ENCODE data around the gene BRINP3.

Gene BRINP3

DNA sequence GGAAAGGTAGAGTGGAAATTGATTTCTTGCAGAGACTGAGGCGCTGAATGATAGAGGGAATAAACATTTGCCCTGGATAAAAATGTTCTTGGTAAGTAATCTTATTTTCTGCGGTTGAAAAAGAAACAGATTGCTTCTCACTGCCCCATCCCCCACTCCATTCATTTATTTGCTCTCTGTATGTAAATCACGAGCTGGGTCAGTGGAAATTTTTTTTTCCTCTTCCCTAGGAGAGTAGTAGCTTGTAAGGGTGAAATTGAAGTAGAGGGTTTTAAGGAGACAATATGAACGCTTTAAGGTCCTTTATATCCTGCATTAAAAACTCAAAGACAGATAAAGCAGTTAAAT, 1.4 kb upstream of the BRINP3 start:
- Histone ChIP-seq H3K4me3 (ENCODE audit: low read depth, low read length, poor library complexity, severe bottlenecking) (no peak overlapping the region), H3K27ac (ENCODE audit: low read depth, low read length, poor library complexity, severe bottlenecking) (no peak overlapping the region), H3K4me1 (ENCODE audit: insufficient read depth, low read length, severe bottlenecking) (no peaks in the 10 kb centered on the region), H3K36me3 (ENCODE audit: insufficient read depth, low read length) (no peaks in the 10 kb centered on the region), H4K20me1 (ENCODE audit: insufficient read depth, low read length) (no peaks in the 10 kb centered on the region), H3K9ac (ENCODE audit: low read length) (no peak overlapping the region), H3K9me3 (ENCODE audit: low read length) (no peaks in the 10 kb centered on the region), H2AFZ (ENCODE audit: low read length) (no peak overlapping the region), H3K79me2 (ENCODE audit: insufficient read depth, low read length) (no peaks in the 10 kb centered on the region), H3K27me3 (ENCODE audit: insufficient read depth, low read length) (no peaks in the 10 kb centered on the region), H3K9me2 (ENCODE audit: low read depth, low read length) (no peaks in the 10 kb centered on the region), H3F3A (ENCODE audit: insufficient read depth, low read length) (no peaks in the 10 kb centered on the region), H3K4me2 (ENCODE audit: low read length) (no peak overlapping the region)
- TF ChIP-seq EZH2 (IDR thresholded peaks at IDR 0.05; ENCODE audit: borderline replicate concordance, low read length): no peak
- no peak for TF ChIP-seq CTCF (IDR thresholded peaks at IDR 0.05; ENCODE audit: low read length)

DNA sequence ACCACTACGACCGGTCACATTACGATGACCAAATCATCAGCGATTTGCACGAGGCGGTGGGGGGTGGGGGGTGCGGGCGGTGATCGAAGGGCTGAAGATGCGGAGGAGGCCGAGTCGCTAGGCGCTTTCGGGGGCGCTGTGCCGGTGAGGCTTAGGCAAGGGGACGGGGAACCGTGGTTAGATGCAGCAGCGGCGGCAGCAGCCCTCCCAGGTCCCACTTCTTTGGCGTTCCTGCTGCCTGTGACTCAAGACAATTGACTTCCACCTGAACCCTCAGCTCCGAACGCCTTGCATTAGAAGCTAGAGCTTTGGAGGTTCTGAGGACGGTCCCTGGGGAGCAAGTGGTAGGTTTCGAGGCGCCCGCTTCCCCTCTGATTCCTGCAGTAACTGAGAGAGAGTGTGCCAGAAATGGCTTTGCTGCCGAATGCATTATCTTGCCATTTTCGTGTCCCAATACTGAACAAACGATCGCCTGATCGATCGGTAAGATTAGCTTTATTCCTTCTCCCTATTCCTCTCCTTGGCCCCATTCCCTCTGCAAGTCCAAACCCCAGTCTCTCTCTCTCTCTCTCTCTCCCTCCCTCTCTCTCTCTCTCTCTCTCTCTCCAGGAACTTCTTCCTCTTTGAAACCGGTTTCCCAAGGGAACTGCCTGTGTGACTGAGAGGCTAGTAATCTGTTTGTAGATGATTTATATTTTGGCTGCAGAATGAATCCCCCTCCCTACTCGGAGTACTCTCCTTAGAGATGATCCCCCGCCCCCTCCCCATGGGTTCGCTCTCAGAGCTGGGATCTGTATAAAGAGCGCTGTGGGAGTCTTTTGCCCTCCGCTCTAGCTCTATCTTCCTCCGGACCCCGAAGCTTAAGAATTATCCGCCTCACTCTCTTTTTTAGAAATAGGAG, 735 bp upstream of the BRINP3 start:
- no peak overlapping the region for H3K4me2 ChIP-seq (ENCODE audit: low read length)
- TF ChIP-seq CTCF (IDR thresholded peaks at IDR 0.05; ENCODE audit: low read length): no peak
- TF ChIP-seq EZH2 (IDR thresholded peaks at IDR 0.05; ENCODE audit: borderline replicate concordance, low read length): no peak
- no peak overlapping the region for H3K4me3 ChIP-seq (ENCODE audit: low read depth, low read length, poor library complexity, severe bottlenecking)
- H3K4me1 ChIP-seq (ENCODE audit: insufficient read depth, low read length, severe bottlenecking): no peaks in the 10 kb centered on the region
- no peaks in the 10 kb centered on the region for H3F3A ChIP-seq (ENCODE audit: insufficient read depth, low read length)
- no peaks in the 10 kb centered on the region for H4K20me1 ChIP-seq (ENCODE audit: insufficient read depth, low read length)
- no peaks in the 10 kb centered on the region for H3K27me3 ChIP-seq (ENCODE audit: insufficient read depth, low read length)
- H3K9me3 ChIP-seq (ENCODE audit: low read length): no peaks in the 10 kb centered on the region
- H3K36me3 ChIP-seq (ENCODE audit: insufficient read depth, low read length): no peaks in the 10 kb centered on the region
- H2AFZ ChIP-seq (ENCODE audit: low read length): no peak overlapping the region
- no peaks in the 10 kb centered on the region for H3K79me2 ChIP-seq (ENCODE audit: insufficient read depth, low read length)
- H3K9ac ChIP-seq (ENCODE audit: low read length): no peak overlapping the region
- H3K9me2 ChIP-seq (ENCODE audit: low read depth, low read length): no peaks in the 10 kb centered on the region
- no peak overlapping the region for H3K27ac ChIP-seq (ENCODE audit: low read depth, low read length, poor library complexity, severe bottlenecking)

GRCh38 chr1:190476806-190477205, 858 bp downstream of the BRINP3 start:
- no peaks in the 10 kb centered on the region for H3K79me2 ChIP-seq (ENCODE audit: insufficient read depth, low read length)
- no peaks in the 10 kb centered on the region for H3K36me3 ChIP-seq (ENCODE audit: insufficient read depth, low read length)
- H4K20me1 ChIP-seq (ENCODE audit: insufficient read depth, low read length): no peaks in the 10 kb centered on the region
- no peaks in the 10 kb centered on the region for H3K27me3 ChIP-seq (ENCODE audit: insufficient read depth, low read length)
- no peaks in the 10 kb centered on the region for H3K9me2 ChIP-seq (ENCODE audit: low read depth, low read length)
- H2AFZ ChIP-seq (ENCODE audit: low read length): no peak overlapping the region
- no peaks in the 10 kb centered on the region for H3K4me1 ChIP-seq (ENCODE audit: insufficient read depth, low read length, severe bottlenecking)
- H3K9me3 ChIP-seq (ENCODE audit: low read length): no peaks in the 10 kb centered on the region
- no peaks in the 10 kb centered on the region for H3F3A ChIP-seq (ENCODE audit: insufficient read depth, low read length)
- H3K27ac ChIP-seq (ENCODE audit: low read depth, low read length, poor library complexity, severe bottlenecking): no peak overlapping the region
- no peak overlapping the region for H3K4me3 ChIP-seq (ENCODE audit: low read depth, low read length, poor library complexity, severe bottlenecking)
- TF ChIP-seq CTCF (IDR thresholded peaks at IDR 0.05; ENCODE audit: low read length) (no peak), EZH2 (IDR thresholded peaks at IDR 0.05; ENCODE audit: borderline replicate concordance, low read length) (no peak)
- H3K9ac ChIP-seq (ENCODE audit: low read length): no peak overlapping the region
- H3K4me2 ChIP-seq (ENCODE audit: low read length): no peak overlapping the region
